RPMI8226 (cell line): ENCODE data around the gene KDM3B.

Source experiments
- DNase-seq: peaks from one replicate; pipeline ENCODE4 v3.0.0-alpha.2; 2015

The KDM3B gene

DNA sequence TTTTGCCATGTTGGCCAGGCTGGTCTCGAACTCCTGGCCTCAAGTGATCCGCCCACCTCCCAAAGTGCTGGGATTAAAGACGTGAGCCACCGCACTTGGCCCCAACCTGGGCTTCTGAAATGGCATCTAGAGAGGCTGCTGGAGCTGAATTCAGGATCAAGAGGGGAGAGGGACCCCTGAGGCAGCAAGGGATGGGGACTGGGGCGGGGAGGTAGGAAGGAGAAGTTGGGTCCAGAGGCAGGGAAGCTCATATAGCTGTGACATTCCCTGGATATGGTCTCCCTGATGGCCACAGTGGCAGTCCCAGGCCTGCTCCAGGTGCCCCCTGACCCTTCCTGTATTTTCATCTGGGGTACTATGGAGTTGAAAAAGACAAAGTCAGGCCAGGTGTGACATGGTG, 98.5 kb downstream of the KDM3B start:
- no peak for DNase-seq

DNA sequence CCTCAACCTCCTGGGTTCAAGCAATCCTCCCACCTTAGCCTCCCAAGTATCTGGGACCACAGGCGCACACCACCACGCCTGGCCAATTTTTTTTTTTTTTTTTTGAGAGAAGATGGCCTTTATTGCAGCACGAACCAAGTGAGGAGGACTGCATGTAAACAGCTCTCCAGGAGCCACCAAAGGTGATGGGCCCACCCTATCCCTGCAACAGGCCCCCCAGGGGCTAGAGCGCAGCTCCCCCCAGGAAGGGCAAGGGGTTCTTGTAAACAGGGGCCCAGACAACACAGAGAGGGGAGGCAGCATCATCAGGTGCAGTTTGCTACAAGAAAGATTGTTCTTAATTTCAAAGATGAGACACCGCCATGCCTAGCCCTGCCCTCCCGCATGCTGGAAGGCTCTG, 100.2 kb downstream of the KDM3B start:
- DNase-seq, result no peak

DNA sequence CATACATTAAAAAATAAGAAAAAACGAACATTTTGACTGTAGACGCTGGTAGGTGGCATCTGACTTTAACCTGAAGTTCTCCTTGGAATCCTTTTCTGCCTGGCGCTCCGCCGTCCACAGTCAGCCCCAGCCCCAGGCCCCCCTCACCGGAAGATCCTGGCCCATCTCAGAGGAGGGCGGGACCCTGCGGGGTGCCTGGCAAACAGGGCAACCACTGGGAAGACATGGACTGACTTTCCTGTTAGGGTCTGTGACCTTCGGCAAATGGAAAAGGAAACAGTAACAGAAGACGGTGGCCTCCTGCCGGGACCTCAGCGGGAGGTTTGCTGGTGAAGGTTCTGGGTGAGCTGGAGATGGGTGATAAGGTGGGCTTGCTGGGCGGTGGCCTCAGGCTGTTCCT, 101.1 kb downstream of the KDM3B start:
- DNase-seq, result no peak

DNA sequence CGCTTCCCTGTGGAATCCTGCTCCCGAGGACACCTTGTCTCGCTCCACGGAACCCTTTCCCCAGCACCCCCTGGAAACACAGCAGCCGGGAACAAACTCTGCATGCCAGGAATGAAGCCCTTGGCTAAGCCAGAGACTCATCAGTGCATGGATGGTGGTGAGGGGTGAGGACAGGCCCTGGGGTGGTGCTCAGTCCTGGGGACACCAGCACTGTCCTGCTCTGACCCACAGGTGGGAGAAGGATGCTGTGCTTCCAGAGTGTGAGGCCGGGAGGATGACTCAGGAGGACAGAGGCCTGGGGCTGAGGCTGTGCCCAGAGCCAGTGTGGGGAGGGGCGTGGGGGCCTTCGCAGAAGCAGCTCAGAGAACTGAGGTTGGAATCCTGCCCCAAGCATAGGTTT, 101.6 kb downstream of the KDM3B start:
- no peak for DNase-seq

DNA sequence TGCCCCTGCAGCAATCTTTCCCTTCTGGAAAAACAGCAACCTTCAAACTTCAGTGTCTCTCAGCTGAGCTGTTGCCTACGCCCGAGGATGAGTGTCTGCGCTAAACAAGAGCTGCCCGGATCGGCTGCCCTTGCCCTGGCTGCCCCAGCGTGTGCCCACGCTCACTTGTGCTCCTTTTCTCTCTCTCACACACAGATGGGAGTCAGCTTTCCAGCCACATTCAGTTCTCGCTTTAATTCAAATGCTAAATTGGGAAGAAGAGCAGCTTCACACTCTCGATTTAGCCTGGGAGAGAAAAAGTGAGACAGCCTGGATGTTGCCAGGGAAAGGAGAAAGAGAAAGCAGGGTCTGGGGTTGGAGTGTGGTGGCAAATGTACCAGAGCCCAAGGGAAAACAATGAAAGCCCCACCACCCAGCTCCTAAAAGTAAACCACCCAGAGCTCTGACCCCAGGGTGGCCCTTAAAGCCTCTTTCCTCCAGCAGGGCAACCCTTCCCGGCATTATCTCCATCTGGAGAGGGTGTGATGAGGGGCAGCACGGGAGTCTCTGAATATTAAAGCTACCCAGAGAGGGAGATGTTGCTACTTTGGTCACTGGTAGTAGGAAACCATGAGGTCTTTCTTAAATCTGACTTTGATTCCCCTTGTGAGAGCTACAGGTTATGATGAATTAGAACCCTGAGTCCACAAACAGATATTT, 102.9 kb downstream of the KDM3B start:
- DNase-seq, result no peak

DNA sequence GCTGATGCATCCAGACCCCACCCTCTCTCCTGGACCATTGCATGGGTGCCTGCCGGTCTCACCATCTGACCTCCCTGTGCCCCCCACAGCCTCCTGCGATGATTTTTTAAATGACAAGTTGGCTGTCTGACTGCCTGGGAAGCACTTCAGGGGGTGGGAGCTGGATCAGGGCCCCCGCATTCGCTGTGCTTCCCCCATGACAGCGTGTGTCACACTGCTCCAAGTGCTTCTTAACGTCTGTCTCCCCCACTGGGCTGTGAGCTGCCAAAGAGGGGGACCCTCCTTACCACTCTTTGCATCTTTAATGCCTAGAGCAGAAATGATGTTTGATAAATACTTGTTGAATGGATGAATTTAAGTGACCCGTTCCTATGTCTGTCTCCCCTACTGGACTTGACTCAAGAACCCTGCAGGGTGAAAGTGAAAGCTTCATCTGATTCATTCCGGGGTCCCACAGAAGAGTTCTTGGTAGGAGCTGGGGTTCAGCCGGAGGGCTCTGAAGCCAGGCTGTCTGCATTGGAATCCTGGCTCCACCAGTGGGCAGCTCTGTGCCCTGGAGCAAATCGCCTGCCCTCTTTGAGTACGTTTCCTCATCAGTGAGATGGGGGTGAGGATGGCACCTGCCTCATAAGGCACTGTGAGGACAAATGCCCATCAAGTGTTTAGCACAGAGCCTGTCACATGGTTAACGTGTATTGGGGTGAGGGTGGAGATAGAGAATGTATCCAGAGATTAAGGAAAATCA, 105.2 kb downstream of the KDM3B start:
- DNase-seq, result no peak

DNA sequence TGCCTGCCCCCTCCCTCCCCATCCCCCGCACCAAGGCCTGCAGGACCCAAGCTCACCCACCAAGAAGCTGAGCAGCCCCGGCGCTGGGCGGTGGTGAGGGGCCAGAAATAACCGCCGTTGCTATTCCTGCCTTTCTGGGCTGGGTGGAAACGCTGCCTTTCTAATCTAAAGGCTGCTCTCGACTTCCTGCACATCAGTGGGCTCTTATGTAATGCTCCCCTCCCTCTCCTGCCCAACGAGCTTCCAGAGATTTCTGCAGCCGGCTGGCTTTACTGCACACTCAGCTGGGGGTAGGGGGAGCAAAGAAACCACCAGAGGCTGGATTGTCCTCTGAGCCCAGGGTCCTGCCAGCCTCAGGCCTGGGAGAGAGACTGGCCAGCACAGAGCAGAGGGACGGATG, 105.9 kb downstream of the KDM3B start:
- no peak for DNase-seq

DNA sequence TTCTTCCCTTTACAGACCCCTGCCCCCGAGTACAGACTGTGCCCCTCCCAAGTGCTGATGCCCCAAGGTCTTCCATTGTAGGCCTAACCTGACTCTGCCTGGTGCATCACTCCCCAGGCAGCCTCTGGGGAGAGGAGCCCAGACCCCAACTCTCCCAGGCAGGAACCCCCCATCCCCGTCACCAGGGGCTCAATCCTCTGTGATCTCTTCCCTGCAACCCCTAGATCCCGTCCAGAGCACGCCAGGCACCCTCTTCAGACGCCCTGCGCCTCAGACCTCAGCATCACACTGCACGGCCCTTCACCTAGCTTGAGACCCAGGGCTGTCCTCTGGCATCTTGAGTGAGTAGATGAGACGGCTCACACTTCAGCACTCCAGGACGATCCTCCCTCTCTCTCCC, 106.4 kb downstream of the KDM3B start:
- no peak for DNase-seq

DNA sequence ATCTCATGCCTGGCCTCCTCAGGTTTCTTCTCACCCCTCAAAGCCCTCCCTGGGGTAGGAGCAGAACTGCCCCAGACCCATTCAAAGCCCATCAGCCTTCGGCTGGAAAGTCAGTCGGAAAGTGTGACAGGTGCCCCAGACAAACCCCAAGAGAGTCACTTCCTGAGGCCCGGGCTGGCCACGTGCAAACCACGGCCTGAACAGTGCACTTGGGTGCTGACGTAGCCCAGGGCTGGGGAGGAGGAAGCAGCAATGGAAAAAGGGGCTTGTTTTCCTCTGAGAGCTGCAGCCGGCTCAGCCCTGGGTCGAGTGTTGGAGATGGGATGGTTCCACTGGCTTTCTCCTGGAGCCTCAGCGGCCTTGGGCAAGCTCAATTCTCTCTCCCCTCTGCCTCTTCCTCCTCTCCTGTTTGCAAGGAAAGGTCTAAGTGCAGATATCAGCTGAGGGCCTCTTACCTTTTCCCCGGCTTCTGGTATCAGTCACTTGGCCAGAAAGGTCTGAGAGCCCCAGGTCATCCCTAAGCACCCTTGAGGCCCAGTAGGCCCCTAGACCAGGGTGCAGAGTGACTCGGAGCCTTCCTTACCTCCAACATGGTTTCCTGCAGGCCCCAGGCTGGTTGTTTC, 106.9 kb downstream of the KDM3B start:
- DNase-seq, result no peak

DNA sequence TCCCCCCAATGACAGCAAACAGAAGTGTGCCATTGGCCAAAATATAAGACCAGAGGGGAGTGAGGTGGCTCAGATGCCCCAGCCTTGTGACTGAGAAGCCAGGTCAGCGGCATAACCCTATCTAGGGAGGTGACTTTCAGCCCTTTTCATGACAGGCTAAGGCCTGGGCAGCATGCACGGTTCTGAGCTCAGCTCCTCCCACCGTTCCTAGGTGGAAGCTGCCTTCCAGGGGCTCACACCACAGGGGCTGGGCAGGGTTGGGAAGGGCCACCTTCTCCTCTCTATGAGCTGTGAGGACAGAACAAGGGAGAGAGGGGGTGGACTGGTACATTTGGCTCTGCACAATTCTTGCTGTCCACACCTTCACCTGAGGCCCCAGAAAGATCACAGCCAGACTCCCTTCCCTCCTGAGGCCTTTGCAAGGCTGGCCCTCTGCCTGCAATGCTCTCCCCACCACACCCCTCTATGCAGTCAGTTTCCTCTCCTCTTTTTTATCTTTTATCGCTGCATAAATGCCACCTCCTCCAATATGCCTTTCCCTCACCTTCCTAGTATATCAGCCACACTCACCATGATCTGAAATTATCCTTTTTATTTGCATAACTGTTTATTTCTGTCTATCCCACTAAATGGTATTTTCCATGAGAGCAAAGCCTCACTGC, 107.7 kb downstream of the KDM3B start:
- no peak for DNase-seq

DNA sequence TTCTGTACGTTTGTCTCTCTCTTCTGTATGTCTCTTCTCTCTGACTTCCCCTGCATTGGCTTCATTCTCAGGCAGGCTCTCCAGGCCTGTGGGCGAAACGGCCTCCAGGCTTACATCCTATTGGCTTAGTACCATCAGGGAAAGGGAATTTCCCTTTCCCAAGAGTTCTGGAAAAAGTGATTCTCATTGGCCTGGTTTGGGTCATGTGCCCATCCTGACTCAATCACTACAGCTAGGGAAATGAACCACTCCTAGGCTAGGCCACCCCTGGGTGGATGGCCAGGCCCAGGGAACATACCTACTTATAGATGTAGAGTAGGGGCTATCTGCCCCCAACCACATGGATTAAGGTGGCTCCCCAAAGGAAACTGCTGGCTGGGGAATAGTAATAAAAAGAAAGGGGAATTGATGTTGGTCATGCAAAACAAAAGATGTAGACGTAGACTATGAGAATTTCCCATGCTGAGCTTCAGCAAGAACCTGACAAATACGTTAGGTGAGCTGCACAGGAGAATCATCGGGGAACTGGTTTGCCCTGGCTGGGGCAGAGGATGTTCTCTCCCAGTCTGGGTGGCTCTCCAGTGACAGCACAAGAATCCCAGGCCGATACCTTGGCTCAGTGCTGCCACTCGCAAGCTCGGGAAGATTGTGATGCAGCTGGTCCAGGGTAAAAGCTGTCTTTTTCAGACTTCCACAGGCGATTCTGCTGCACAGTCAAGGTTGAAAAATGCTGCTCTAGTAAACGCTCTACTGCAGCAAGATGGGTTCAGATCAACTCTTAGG, 109.0 kb downstream of the KDM3B start:
- DNase-seq, result no peak

DNA sequence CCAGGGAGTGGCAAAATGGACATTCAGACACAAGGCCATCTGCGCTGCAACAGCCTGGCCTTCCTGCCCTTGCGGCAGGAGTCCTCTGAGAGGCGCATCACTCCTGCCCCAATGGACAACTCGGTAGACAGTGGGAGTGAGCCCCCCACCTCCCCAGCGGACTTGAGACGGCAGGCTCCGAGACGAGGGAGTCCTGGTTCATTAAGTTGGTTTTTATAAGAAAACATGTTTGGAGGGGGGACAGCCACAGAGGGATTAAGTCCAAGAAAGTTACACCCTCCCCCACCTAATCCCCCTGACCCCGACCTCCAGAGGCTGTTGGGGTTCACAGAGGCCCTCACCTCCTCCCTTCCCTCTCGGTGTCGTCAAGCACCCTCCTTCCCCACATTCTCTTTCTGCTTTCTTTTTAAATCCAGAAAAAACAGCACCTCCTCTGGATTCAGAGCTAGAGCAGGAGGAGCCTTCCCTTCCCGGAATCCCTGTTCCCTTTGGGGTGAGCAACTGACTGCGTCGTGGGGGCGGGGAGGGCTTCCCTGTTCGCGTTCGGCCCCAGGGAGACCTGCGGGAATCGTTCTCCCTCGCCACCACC, 111.0 kb downstream of the KDM3B start:
- DNase-seq, result no peak

DNA sequence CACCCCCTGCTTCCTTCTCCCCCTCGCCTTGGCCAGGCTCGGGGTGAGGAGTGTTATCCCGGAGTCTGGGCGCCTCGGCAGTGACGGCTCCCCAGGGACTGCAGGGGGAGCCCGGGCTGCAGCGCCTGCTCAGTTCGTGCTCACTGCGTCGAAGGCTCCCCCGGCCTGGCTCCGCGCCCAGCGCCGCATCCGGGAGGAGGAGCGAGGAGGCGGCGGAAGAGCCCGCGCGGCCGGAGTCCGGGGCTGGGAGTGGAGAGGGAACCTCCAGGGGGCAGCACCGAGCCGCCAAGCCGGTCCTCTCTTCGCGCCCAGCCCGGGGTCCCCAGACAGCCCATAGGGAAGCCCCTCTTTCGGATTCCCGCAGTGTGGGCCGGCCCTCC, 111.5 kb downstream of the KDM3B start:
- DNase-seq, result peak; percentile 97

DNA sequence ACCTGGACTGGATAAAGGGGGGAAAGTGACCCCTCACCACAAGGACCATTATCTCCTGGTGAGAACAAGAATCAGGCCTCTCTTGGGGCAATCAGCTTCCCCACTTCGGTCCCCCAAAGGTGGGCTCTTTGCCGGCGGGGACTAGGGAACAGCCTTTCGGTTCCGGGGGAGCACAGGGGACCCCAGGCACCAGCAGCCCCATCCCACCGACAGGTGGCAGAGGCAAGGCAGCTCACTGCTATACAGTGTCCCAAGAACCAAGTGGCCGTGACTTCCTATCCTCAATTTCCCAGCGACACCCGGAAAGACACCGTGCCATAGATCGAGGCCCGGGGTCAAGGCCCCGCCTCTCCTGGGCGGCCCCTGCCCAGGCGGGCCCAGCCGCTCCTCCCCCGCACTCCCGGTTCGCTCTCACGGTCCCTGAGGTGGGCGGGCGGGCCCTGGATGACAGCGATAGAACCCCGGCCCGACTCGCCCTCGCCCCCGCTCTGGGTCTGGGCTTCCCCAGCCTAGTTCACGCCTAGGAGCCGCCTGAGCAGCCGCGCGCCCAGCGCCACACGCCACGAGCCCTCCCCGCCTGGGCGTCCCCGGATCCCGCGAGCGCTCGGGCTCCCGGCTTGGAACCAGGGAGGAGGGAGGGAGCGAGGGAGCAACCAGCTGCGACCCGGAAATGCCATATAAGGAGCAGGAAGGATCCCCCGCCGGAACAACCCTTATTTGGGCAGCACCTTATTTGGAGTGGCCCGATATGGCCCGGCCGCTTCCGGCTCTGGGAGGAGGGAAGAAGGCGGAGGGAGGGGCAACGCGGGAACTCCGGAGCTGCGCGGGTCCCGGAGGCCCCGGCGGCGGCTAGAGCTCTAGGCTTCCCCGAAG, 112.1 kb downstream of the KDM3B start:
- DNase-seq, result peak; percentile 98

DNA sequence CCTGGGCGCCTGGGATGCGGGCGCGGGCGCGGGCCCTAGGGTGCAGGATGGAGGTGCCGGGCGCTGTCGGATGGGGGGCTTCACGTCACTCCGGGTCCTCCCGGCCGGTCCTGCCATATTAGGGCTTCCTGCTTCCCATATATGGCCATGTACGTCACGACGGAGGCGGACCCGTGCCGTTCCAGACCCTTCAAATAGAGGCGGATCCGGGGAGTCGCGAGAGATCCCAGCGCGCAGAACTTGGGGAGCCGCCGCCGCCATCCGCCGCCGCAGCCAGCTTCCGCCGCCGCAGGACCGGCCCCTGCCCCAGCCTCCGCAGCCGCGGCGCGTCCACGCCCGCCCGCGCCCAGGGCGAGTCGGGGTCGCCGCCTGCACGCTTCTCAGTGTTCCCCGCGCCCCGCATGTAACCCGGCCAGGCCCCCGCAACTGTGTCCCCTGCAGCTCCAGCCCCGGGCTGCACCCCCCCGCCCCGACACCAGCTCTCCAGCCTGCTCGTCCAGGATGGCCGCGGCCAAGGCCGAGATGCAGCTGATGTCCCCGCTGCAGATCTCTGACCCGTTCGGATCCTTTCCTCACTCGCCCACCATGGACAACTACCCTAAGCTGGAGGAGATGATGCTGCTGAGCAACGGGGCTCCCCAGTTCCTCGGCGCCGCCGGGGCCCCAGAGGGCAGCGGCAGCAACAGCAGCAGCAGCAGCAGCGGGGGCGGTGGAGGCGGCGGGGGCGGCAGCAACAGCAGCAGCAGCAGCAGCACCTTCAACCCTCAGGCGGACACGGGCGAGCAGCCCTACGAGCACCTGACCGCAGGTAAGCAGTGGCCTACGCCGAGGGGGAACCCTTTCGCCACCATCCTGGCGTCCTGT, 113.0 kb downstream of the KDM3B start, which contains the start of gene EGR1:
TSS of gene EGR1 (plus strand) at position 219 of the 864 bp plus-strand sequence. CDS start at position 502, 283 bp downstream.
- peak; percentile 90 for DNase-seq

DNA sequence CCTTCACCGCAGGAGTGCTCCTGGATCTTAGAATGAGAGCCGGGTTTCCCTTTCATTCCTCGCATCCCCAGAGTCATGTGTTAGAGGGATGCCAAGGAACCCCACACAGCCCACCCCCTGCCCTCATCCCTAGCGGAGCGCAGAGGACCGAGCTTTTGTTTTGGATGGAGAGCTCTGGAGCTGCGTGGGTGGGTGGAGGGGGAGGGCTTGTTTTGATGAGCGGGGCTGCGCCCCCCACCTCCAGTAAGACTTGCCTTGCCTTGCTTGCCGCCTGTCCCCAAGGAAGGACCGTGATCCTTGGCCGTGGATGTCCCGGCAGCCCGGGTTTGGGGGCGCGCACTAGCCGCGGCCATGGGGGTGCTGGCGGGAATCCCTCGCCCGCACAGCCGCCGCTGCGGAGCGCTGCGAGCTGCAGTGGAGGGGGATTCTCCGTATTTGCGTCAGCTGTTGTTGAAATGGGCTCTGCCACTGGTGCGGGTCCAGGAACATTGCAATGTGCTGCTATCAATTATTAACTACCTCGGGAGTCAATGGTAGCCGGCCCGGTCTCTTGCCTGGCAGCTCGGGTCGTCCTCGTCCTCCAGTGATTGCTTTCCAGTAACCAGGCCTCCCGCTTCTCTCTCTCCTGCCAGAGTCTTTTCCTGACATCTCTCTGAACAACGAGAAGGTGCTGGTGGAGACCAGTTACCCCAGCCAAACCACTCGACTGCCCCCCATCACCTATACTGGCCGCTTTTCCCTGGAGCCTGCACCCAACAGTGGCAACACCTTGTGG, 113.8 kb downstream of the KDM3B start:
- DNase-seq, result no peak

DNA sequence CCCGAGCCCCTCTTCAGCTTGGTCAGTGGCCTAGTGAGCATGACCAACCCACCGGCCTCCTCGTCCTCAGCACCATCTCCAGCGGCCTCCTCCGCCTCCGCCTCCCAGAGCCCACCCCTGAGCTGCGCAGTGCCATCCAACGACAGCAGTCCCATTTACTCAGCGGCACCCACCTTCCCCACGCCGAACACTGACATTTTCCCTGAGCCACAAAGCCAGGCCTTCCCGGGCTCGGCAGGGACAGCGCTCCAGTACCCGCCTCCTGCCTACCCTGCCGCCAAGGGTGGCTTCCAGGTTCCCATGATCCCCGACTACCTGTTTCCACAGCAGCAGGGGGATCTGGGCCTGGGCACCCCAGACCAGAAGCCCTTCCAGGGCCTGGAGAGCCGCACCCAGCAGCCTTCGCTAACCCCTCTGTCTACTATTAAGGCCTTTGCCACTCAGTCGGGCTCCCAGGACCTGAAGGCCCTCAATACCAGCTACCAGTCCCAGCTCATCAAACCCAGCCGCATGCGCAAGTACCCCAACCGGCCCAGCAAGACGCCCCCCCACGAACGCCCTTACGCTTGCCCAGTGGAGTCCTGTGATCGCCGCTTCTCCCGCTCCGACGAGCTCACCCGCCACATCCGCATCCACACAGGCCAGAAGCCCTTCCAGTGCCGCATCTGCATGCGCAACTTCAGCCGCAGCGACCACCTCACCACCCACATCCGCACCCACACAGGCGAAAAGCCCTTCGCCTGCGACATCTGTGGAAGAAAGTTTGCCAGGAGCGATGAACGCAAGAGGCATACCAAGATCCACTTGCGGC, 114.6 kb downstream of the KDM3B start:
- DNase-seq, result no peak

DNA sequence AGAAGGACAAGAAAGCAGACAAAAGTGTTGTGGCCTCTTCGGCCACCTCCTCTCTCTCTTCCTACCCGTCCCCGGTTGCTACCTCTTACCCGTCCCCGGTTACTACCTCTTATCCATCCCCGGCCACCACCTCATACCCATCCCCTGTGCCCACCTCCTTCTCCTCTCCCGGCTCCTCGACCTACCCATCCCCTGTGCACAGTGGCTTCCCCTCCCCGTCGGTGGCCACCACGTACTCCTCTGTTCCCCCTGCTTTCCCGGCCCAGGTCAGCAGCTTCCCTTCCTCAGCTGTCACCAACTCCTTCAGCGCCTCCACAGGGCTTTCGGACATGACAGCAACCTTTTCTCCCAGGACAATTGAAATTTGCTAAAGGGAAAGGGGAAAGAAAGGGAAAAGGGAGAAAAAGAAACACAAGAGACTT, 115.2 kb downstream of the KDM3B start:
- DNase-seq, result no peak
